ENCODE data around the gene CCDC40.

Gene CCDC40

DNA sequence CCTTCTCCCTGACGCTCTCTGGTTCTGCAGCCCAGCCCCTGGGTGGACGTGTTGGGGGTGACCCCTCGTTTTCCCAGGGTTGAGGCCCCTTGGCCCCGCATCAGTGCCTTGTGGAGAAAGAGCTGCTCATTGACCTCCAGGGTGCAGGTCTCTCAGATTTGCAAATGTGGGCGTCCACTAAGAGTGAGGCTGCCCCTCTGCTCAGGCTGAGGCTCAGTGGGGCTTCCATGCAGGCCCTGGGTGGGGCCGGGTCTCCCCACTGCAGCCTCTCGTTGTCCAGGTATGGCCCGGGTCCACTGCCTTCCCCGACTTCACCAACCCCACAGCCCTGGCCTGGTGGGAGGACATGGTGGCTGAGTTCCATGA is 74.0 kb downstream of the CCDC40 start:
- DNase-seq (ENCODE audit: extremely low read depth, low read depth): no peak
- TF ChIP-seq, protein P1, sequence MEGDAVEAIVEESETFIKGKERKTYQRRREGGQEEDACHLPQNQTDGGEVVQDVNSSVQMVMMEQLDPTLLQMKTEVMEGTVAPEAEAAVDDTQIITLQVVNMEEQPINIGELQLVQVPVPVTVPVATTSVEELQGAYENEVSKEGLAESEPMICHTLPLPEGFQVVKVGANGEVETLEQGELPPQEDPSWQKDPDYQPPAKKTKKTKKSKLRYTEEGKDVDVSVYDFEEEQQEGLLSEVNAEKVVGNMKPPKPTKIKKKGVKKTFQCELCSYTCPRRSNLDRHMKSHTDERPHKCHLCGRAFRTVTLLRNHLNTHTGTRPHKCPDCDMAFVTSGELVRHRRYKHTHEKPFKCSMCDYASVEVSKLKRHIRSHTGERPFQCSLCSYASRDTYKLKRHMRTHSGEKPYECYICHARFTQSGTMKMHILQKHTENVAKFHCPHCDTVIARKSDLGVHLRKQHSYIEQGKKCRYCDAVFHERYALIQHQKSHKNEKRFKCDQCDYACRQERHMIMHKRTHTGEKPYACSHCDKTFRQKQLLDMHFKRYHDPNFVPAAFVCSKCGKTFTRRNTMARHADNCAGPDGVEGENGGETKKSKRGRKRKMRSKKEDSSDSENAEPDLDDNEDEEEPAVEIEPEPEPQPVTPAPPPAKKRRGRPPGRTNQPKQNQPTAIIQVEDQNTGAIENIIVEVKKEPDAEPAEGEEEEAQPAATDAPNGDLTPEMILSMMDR (IDR thresholded peaks at IDR 0.05; ENCODE audit: low read depth, low read length): no peak

DNA sequence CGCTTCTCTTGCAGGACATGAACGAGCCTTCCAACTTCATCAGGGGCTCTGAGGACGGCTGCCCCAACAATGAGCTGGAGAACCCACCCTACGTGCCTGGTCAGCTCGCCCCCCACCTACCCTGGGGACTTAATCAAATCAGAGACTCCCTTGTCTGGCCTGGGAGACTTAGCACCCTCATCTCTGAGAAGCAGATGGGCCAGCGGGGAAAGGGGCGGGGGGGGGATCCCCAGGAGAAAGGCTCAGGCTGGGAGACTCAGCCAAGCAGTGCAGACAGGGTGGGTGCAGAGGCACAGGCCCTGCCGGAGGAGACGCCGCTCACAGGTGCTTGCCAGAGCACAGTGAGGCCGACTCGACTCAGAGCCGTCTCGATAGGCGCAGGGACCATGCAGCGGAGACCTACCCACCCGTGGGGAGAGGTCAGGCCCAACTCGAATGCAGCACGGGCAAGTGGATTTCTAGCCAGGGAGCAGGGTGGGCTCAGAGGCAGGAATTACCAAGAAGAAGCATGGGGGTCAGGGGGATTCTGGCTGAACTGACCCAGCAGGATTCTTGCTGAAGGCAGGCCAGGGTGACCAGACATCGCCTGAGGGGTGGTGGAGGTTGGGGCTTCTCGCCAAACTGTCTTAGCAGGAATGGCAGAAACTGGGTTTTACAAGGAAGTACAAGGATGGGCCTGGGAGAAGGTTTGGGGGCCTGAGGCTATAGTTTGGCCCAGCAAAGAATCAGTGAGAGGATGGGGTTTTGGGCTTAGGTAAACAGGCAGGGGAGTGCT is 74.7 kb downstream of the CCDC40 start:
- DNase-seq (ENCODE audit: extremely low read depth, low read depth): no peak
- TF ChIP-seq, protein P1 (IDR thresholded peaks at IDR 0.05; ENCODE audit: low read depth, low read length): no peak

DNA sequence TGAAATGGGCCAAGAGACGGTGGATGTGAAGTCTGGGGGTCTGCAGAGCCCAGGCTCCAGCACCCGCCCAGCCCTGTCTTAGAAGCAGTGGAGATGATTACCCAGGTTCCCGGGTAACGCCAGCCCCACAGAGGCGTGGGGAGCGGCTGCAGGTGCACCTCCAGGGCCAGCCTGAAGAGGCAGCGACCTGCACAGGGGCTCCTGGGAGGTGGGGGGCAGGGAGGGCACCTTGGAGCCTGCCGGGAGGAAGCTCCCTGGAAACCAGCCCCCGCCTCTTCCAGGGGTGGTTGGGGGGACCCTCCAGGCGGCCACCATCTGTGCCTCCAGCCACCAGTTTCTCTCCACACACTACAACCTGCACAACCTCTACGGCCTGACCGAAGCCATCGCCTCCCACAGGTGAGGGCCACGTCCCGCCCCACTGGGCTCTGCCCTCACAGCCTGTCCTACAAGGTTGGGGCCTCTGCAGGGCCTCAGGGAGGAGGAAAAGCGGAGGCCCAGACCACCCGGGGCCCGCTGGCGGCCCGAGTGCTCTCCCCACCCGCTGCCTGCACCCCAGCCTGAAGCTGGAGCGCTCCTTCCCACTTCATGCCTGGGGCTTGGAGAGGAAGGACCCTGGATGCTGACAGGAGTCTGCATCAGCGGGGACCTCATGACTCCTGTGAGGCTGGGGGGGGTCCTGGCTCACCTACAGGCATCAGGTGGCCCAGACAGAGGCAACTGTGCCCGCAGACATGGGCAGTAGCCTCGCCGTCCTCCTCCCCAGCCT is 75.4 kb downstream of the CCDC40 start:
- no peak for DNase-seq (ENCODE audit: extremely low read depth, low read depth)
- TF ChIP-seq, protein P1 (IDR thresholded peaks at IDR 0.05; ENCODE audit: low read depth, low read length): no peak

DNA sequence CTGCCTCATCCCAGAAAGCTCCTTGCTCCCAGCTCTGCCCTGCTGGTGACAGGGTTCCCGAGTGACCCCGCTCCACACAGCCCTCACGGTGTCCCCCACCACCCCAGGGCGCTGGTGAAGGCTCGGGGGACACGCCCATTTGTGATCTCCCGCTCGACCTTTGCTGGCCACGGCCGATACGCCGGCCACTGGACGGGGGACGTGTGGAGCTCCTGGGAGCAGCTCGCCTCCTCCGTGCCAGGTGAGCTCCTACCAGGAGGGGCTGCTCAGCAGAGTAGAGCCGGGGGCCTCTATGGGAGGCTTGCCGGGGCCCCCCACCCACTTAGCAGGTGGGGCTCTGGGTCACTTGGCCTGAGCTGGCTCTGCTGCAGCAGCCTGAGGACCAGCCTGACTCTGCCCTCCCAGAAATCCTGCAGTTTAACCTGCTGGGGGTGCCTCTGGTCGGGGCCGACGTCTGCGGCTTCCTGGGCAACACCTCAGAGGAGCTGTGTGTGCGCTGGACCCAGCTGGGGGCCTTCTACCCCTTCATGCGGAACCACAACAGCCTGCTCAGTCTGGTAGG is 76.1 kb downstream of the CCDC40 start:
- TF ChIP-seq, protein P1 (IDR thresholded peaks at IDR 0.05; ENCODE audit: low read depth, low read length): no peak
- DNase-seq (ENCODE audit: extremely low read depth, low read depth): no peak

DNA sequence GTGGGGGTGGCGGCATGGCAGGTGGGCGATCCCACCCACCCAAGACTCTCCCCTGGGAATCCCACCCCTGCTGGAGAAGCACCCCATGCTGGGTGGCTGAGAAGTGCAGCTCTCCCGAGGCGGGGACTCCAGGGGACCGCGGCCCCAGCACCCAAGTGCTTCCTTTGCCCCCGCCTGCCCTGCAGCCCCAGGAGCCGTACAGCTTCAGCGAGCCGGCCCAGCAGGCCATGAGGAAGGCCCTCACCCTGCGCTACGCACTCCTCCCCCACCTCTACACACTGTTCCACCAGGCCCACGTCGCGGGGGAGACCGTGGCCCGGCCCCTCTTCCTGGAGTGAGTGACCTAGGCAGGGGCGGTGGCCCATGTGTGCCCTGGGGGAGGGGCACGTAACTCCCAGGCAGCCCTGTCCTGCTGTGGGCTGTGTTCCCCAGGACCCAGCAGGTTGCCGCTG is 76.6 kb downstream of the CCDC40 start:
- DNase-seq (ENCODE audit: extremely low read depth, low read depth): no peak
- TF ChIP-seq, protein P1 (IDR thresholded peaks at IDR 0.05; ENCODE audit: low read depth, low read length): no peak

DNA sequence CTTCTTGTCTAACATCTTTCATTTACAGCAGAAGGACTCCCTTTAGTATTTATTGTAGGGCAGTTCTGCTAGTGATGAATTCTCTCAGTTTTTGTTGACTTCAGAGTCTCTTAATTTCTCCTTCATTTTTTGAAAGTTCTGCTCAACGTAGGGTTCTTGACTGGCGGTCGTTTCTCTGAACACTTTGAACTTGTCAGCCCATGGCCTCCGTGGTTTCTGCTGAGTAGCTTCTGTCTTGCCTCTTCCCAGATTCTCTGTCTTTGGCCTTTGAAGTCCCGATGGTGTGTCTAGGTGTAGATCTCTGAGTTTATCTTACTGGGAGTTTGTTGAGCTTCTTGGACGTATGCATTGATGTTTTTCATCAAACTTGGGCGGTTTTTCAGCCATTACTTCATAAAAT is 78.3 kb downstream of the CCDC40 start:
- TF ChIP-seq, protein P1 (IDR thresholded peaks at IDR 0.05; ENCODE audit: low read depth, low read length): no peak
- DNase-seq (ENCODE audit: extremely low read depth, low read depth): no peak

DNA sequence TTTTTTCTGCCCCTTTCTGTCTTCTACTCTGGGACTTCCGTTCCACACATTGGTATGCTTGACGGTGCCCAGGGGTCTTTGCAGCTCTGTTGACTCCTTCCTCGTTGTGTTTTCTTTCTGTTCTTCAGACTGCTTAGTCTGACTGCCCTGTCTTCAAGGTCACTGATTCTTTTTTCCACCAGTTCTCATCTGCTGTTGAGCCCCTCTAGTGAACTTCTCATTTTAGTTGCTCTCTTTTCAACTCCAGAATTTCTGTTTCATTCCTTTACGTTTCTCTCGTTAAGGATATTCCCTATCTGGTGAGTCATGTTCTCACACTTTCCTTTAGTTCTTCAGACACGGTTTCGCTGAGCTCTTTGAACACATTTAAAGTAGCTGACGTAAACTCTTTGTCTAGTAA is 78.7 kb downstream of the CCDC40 start:
- DNase-seq (ENCODE audit: extremely low read depth, low read depth): no peak
- TF ChIP-seq, protein P1 (IDR thresholded peaks at IDR 0.05; ENCODE audit: low read depth, low read length): no peak
